Stimulated activated CD8-positive, alpha-beta memory T cell treated with anti-CD3 and anti-CD28 coated beads, Interleukin-12 subunit alpha, Interleukin-12 subunit beta, amount 100 ng/mL, for 4 hours (primary cell): Measurements from ENCODE around the gene ZMIZ1.

Experiments used
- DNase-seq: peaks from one replicate; pipeline ENCODE4 v3.0.0-alpha.2; 2020; ENCODE audit warnings: low read depth

Gene ZMIZ1

DNA sequence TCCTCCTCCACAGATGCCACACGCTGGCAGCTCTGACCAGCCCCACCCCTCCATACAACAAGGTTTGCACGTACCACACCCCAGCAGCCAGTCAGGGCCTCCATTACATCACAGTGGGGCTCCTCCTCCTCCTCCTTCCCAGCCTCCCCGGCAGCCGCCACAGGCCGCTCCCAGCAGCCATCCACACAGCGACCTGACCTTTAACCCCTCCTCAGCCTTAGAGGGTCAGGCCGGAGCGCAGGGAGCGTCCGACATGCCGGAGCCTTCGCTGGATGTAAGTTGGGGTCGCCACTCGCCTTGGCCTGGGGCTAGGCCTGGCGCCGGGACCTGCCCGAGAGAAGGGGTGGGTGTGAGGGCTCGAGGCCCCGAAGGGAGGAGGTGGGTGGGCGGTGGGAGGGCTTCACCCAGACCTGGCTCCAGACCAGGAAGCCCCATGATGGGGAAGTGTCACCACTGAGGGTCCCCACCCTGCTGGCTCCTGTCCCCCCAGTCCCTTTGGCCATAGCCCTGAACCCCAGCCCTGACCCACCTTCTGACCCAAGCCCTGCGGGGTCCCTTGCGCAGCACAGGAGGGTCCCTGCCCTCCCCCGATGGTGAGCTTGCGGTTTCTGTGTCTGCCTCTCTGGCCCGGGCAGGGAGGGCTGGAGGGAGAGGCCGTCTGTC lies 242.3 kb downstream of the ZMIZ1 start:
- DNase-seq = no peak

- no peak for DNase-seq
Observed at GRCh38 chr10:79311581-79312407, 243.0 kb downstream of the ZMIZ1 start.

GRCh38 chr10:79312601-79313187 lies 243.9 kb downstream of the ZMIZ1 start:
- DNase-seq = no peak

DNA sequence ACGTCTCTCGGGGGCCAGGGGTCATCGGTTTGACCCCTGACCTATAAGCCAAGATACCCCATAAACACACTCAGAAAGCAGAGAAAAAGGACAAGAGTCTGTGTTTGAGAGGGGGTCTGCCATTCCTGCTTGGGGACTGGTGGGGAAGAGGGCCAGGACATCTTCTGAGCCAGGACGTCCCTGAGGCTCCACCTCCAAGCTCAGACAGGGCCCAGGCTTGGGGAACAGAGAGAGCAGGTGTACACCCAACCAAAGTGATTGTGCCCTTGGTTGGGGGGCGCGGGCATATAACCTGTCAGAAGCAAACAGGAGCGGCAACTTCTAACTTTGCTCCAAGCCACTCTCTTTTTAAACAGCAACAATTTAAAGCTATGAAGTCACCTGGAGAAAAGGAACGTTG lies 244.6 kb downstream of the ZMIZ1 start:
- DNase-seq = no peak

DNA sequence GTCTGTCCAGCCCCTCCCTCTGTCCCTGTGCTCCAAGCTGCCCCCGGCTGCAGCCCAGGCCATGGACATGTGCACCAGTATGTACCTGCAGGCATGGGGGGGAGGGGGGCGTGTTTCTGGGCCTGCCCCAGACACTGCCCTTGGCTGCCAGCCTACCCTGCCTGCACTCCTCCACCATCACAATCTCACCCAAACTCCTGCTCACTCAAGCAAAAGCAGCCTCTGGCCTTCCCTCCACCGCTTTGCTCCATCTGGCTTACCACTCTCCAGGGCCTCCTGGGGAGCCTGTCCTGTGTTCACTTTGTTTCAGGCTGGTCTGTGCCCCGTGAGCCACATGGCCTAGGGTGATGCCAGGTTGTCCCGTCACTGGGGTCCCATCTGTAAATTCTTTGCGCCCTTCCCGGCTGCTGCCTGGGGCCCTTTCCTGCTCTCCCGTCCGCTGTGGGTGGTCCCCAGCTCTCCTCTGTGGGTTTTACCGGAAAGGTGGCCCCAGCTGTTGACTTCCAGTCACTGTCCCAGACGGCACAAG lies 245.2 kb downstream of the ZMIZ1 start:
- DNase-seq = no peak

GRCh38 chr10:79314761-79315601 lies 246.2 kb downstream of the ZMIZ1 start:
- no peak for DNase-seq

DNA sequence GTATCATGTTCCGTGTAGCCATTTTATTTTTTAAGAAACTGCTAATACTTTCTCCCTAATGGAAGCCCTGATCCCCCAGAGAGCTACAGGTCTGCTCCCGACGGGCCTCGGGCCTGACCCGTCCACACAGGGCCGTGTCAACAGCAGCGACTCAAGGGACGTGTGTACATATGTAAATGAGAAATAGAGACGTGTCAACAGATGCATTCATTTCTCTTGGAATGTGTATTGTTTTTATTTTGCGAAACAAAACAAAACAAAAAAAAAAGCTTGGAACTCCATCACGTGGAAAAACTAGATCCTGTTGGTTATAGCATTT lies 246.8 kb downstream of the ZMIZ1 start:
- DNase-seq = no peak

GRCh38 chr10:79316671-79317431 lies 248.1 kb downstream of the ZMIZ1 start:
- DNase-seq = no peak

DNA sequence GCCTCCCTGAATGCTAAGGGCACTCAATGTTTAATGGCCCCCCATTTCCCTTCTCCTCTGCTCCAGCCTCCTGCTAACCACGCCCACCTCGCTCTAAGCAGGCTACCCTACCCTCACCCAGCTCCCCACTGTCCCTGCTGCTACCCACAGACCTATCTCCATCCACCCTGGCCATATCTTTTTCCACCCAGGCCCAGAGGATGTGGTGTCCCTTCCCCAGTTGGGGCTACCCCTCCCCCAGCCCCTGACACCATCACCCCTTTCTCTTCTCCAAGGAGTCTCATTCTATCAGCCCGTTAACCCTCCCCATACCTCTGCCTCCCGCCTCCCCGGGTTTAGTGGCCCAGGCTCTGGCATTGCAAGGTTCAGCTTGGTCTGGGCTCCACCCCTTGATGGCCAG lies 249.6 kb downstream of the ZMIZ1 start:
- no peak for DNase-seq

DNA sequence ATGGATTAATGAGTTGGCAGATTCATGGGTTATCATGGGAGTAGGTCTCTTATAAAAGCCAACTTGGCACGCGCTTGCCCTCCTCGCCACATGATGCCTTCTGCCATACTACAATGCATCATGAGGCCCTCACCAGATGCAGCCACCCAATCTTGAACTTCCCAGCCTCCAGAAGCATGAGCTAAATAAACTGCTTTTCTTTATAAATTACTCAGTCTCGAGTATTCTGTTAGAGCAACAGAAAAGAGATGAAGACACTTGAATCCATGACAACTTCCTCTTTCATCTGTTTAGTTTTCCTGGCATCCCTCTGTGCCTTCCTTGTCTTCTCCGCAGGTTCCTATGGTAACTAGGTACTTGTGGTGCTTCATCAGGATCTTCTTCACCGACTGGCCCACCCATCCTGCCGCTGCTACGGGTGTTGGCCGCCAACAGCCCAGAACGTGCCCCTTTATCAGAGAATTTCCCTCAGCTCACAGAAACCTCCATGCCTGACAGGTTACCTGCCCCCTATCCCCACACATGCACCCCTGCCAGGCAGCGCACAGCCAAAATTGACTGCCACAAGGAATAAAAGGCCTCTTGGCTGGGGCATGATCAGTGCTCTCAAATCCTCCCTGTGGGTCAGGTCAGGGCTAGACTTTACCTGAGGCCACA lies 250.5 kb downstream of the ZMIZ1 start:
- DNase-seq = no peak

- DNase-seq = no peak
Observed at GRCh38 chr10:79320316-79320715, 251.6 kb downstream of the ZMIZ1 start.

DNA sequence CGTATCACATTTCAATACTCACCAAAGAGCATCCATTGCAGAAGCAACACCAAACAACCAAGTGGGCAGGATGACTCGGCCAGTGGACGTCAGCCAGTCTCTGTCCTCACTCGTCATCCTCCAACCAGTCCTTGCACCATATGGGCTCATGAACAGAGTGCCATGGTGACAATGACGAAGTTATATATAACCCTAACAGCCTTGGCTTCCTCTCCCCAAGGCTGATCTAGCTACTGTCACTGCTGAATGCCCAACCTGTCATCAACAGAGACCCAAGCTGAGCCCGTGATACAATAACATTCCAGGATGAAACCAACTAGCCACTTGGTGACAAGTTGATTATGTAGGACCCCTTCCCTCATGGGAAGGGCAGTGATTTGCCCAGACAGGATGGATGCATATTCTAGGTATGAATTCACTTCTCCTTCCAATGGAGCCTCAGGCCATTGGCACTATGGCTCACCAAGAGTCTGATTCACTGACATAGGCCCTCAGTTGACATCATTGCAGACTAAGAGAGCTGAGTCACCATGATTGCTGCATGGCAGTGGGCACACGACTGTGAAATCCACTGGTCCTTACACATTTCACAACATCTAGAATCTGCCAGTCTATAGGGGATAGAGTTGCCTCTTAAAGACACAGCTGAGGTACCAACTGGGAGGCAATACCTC lies 252.2 kb downstream of the ZMIZ1 start:
- DNase-seq = no peak

DNA sequence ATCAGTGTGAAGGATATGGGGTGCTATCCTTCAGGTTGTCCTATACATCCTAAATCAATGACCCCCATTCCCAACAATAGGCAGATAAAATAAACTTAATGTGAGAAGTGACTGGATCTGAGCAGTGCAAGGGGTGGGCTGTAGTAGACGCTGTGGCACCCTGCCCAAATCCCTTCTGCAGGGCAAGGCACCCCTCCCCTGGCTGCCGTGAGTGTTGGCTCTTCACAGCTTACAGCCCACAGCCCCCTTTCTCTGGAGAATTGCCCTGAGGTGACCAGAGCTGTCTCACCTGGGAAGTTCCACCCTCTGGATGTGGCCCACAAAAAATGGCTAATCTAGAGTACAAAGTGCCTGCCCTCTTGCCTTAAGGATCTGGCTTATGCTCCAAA lies 252.7 kb downstream of the ZMIZ1 start:
- DNase-seq = no peak

DNA sequence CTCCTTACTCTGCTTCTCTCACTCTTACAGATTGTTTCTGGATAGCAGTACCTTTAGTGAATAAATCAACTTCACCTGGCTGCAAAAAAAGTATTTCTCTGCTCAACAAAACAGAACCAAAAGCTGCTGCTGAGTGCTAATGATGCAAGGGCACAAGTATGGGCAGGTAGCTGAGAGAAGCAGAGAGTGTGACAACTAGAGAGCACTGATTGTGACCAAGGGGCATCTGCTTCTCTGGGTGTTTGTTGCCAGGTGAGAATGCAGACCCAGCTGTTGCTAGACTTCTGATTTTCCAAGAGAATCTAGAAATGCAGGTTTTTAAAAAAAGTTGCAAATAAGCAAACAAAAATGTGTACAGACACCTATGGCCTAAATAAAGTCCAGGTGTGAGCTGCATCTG lies 253.2 kb downstream of the ZMIZ1 start:
- DNase-seq = no peak

DNA sequence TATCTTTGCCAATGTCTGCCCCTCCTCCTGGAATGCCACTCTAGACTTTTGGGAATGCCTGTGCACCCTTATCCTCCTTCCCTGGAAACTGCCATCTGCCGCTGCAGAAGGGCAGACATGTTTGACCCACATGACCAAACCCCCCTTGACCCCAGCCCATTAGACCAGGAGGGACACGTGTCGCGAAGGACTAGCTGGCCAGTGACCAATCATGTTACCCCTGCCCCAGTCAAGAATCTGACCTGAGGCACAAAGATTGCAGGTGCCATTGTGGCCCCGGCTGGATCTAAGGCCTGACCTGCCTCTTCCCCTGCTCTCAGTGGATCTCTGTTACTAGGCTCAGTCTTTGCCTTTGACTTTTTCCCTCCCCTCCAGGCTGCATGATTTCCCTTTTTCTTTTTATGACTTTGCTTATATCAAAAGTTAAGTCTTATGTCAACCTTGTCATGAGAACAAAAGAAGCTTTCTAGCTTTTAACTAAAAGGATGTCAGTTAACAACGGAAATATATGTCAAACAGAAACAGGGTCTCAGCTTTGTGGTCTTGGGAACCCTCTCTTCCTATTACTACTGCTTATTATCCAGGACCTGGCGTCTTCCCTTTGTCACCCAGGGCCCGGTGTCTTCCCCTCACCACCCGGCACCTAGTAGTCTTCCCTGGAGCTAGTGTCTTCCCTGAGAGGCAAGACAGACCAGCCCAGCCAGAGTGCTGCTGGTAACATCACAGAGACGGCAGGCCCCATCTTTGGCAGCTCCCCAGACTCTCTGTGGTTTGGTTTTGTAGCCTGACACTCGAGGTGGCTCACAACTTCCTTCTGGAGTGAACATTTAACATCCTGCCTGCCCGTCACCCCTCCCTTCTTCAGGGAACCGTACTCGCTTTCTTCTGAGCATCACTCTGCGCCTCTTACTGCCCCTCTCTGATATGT lies 254.1 kb downstream of the ZMIZ1 start:
- DNase-seq = peak; percentile 58

- no peak for DNase-seq
Observed at GRCh38 chr10:79323602-79324001, 254.8 kb downstream of the ZMIZ1 start.

GRCh38 chr10:79324032-79324695 lies 255.4 kb downstream of the ZMIZ1 start:
- DNase-seq = no peak

- DNase-seq = no peak
Observed at GRCh38 chr10:79326361-79327089, 257.8 kb downstream of the ZMIZ1 start.
